GM12891 (cell line): Measurements from ENCODE around the gene RFX3.

Experiments used
- PAX5 ChIP-seq: IDR thresholded peaks from 2 replicates; pipeline ENCODE4 v1.6.1; 2011; ENCODE audit warnings: low read length, moderate library complexity, mild to moderate bottlenecking; ENCODE audit not compliant: insufficient read depth, severe bottlenecking
- POLR2A ChIP-seq: IDR thresholded peaks from 2 replicates; pipeline ENCODE4 v1.6.1; 2011; ENCODE audit warnings: low read depth, low read length, control low read depth
- POLR2AphosphoS5 ChIP-seq: IDR thresholded peaks from 2 replicates; pipeline ENCODE4 v1.6.1; 2011; ENCODE audit warnings: low read depth, low read length, control low read depth
- POU2F2 ChIP-seq: IDR thresholded peaks from 2 replicates; pipeline ENCODE4 v1.6.1; 2011; ENCODE audit warnings: low read depth, mild to moderate bottlenecking, control low read depth, low read length, moderate library complexity
- TAF1 ChIP-seq: IDR thresholded peaks from 2 replicates; pipeline ENCODE4 v1.6.1; 2011; ENCODE audit warnings: low read depth, low read length, control low read depth

DNA sequence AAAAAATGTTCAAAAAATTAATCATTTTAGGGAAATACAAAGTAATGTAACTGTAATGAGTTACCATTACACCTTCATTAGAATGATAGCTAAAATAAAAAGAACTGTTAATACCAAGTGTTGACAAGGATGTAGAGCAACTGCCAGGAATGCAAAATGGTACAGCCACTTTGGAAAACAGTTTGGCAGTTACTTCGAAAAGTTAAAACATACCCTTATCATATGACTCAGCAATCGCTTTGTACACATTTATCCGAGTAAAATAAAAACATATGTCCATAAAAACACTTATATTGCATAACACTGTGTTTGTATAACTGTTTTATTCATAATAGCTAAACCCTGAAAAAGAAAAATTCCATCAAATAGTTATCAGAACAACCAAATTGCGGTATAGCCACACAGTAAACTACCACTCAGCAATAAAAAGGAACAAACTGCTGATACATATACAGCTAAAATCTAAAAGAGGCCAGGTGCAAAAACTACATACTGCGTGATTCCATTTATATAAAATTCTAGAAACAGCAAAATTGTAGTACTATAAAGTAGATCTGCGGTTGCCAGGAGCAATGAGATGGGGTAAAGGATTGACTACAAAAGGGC, 61.7 kb downstream of the RFX3 start:
- TF ChIP-seq POU2F2 (no peak), POLR2AphosphoS5 (no peak), POLR2A (no peak), TAF1 (no peak), PAX5 (no peak)
